ENCODE results near the gene TBCEL.

GRCh38 chr11:121138259-121138658 lies 114.4 kb downstream of the TBCEL start:
- TF ChIP-seq CTCF (IDR thresholded peaks at IDR 0.05) (no peak), REST (IDR thresholded peaks at IDR 0.05; ENCODE audit: insufficient read depth in 1 of 2, low read depth in 2 of 2, low read length in 1 of 2) (no peak)

Data from Panc1 (cell line).